ENCODE results near the gene IL11RA.

IL11RA gene

GRCh38 chr9:34654323-34655051, 2.5 kb downstream of the IL11RA start:
- peak; percentile 88 for DNase-seq

GRCh38 chr9:34655394-34655793, 3.4 kb downstream of the IL11RA start:
- no peak for DNase-seq

- DNase-seq: no peak
Observed at GRCh38 chr9:34656992-34657391, 5.0 kb downstream of the IL11RA start.

DNA sequence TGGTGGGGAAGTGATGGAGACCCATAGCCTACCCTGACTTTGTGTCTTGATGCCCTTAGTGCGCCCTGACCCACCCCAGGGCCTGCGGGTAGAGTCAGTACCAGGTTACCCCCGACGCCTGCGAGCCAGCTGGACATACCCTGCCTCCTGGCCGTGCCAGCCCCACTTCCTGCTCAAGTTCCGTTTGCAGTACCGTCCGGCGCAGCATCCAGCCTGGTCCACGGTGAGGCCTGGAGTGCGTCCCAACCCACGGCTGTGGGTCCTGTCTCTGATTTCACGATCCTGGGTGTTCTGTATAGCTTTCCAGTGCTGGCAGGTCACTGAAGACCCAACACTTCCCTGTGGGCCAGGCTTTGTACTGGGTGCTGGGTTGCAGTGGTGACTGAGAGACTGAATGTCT, 6.5 kb downstream of the IL11RA start:
- no peak for DNase-seq

GRCh38 chr9:34659592-34660253, 7.7 kb downstream of the IL11RA start:
- no peak for DNase-seq

DNA sequence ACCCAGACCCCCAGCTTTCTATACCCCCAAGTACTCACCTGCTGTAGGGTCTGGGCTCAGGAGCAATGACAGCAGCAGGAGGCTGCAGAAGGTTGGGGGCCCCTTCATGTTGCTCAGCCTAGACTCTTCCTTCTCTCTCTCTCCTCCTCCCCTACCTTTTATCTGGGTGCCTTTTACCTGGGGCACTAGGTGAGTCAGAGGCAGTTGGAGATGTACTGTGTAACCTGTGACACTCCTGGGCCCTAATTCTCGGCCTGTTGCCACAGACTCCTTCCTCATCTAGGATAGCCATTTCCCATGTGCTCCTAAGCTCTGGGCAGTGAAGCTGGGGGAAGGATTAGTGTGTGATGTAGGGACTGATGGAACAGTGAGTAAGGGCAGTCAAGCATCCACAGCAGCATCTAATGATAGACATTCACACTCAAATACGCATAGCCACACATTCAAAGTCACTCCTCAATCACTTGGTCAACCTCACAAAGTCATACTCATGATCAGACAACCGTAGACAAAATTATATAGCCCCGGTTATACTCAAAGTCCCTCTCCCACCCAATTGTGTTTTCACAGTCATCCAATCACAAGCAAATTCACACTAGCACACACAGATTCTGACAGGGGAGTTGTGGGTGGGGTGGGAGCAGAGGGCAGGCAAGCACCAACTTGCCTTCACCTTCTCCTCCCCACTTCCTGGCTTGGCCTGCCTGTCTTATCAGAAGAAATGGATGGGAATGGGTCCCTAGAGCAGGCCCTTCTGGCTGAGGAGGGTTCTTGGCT, 10.7 kb downstream of the IL11RA start, which contains the start of gene CCL27:
Gene CCL27, minus strand, starts transcription at position 132 of the 777 bp plus-strand sequence. Its CDS starts 24 bp downstream, at position 108.
- no peak for DNase-seq

GRCh38 chr9:34663303-34663605, 11.3 kb downstream of the IL11RA start:
- no peak for DNase-seq

DNA sequence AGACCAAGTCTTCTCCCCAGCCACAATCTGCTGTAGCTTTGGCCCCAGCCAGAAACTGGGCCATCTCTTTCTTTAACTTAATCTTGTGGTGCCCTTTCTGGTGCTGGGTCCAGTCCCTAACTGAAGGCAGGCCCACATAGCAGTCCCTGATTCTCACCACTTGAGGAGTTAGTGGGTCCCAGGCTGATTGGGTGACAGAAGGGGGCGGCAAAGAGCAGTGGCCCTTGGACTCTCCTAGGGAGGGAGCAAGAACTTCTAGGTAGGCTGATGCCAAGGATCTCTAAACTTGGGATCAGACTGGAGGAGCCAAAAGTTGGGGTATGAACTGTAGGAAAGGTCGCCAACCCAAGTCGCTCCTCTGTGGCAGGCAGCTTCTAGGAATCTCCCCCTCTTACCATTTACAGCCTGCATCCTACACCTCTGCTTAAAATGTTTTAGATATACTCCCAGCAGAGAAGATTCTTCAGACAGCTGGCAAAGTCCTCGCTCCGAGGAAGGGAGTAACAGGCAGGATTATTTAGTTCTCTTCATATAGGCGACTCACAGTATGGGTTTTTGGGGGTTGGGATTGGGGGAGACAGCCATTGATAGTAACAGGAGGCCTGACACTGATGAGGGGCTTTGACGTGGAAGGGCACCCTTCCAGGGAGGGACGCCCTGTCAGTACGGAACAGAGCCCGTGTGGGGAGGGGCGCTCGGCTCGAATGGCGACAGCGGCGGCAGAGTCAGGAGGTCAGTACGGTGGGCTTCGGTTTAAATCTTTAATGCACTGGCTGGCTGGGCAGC, 12.5 kb downstream of the IL11RA start:
- DNase-seq: peak; percentile 64

- no peak for DNase-seq
Observed at GRCh38 chr9:34665067-34665380, 13.0 kb downstream of the IL11RA start.

- peak; percentile 95 for DNase-seq
Observed at GRCh38 chr9:34665381-34666250, 13.6 kb downstream of the IL11RA start.

DNA sequence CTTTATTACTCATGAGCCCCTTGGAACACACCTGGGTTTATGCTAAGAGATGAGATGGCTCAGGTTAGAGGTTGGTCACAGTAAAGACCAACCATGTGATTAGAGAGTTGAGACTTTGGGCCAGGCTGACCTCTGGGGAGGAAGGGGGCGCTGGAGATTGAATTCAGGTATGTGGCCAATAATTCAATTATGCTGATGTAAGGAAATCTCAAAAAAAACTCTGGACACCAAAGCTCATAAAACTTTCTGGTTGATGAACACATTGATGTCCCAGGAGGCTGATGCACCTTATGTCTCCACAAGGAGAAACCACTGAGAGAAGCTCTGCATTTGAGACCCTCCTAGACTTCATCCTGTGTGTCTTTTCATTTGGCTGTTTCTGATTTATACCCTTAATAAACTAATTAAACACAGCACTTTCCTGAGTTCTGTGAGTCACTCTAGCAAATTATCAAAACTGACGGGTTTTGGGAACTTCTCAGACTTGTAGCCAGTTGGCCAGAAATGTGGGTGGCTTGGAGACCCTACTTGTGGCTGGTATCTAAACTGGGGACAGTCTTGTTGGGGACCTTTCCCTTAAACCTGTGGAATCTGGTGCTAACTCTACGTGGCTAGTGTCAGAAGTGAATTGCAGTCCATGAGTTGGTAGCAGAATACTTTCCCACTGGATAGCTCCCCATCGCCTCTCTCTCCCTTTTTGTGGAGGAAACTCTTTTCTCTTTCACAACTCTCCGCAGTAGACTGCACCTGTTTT, 18.0 kb downstream of the IL11RA start:
- DNase-seq: no peak

DNA sequence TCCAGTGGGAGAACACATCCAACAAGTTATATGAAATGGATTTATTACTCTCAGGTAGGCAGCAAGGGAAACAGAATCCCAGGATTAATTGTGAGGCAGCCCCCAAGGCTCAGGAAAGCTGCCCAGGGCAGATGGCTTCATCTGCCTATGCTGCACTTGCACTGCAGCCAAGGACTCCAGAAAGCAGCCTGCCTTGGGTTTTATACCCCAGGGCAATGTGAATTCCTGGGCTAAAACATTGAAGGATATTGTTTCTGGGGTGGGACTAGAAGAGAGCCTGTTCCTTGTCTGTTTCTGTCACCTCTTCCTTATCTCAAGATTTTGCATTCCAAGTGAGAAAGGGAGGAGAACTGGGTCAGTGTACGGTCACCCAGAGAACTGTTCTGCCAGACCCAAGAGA, 19.3 kb downstream of the IL11RA start:
- DNase-seq: no peak

GRCh38 chr9:34674440-34674839, 22.5 kb downstream of the IL11RA start:
- DNase-seq: no peak

DNA sequence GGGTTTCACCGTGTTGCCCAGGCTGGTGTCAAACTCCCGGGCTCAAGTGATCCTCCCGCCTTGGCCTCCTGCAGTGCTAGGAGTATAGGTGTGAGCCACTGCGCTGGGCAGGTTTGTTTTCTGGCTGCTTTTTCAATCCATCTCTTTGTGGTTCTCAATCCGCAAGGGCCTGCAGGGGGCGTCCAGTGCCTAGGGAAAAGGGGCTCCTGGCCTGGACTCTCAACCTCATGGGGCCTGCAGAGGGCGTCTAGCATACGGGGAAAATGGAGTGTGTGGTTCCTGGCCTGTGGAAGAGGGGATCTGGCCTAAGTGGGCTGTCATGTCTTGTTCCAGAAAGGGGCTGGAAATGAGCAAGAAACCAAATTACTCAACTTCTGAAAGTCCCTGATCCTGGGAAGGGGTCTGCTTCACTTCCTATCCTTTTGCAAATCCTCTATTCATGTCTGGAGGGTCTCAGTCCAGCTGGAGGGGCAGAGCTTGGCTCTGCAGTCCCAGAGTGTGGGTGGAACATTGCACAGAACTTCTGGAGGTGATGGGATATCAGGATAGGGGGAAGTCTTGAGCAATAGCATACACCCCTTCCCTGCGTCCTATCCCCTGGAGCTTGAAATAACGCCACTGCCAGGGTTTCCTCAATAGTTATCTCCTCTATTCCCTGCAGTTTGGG, 23.2 kb downstream of the IL11RA start:
- peak; percentile 69 for DNase-seq

- no peak for DNase-seq
Observed at GRCh38 chr9:34675869-34676268, 23.9 kb downstream of the IL11RA start.

DNA sequence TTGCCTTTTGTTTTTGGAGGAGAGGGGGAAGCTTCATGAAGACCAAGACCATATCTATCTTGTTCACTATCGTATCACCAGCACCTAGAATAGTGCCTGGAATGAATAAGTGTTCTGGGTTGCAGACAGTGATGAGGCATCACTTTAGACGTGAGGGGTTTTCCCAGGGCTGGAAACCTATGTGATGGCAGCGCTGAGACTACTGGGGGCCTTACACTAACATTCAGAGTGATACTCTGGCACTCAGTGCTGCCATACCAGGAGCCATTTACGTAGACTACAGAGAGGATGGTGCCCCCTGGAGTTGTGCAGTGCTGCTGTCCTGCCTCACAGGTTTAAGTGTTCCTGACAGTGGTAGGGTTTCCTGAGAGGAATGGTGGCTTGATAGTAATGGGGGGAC, 32.2 kb downstream of the IL11RA start:
- DNase-seq: no peak

GRCh38 chr9:34684816-34685215, 32.8 kb downstream of the IL11RA start:
- no peak for DNase-seq

GRCh38 chr9:34685591-34685990, 33.6 kb downstream of the IL11RA start:
- no peak for DNase-seq

DNA sequence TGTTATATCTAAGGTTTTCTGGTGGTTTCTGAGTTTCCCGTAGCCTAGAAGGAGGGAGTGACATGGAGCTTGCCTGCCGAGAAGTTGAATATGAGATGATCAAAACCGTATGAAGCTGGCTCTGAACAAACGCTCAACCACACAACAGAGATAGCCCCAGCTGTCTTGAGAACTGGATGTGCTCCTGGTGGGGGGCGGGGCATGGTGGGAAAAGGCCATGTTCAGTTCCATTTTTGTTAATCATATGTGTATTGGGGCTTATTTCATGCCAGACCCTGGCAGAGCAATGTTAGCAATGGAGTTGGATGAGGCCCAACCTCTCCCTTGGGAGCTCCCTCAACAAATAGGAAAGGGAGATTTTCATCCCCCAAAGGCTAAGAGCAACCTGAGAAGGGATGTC, 34.2 kb downstream of the IL11RA start:
- DNase-seq: peak; percentile 53

DNA sequence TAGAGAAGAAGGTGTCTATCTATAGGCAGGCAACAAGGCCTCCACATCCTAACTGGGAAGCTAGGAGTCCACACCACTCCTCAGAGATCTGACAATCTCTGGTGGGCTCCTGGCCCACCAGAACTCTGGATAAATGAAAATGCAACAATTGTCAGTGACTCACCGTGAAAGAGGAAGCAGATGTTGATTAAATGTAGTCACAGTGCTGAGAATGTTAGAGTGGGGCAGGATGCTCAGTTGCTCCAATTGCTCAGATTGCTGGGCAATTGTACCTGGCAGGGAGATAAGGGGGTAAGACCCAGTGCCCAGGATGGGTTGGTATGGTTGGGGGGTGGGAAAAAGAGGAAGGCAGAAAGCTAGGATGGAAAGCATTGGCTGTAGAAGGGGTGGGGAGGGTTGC, 34.7 kb downstream of the IL11RA start:
- DNase-seq: no peak

Data from fibroblast of upper back skin (primary cell).